GM12872 (cell line): ENCODE data around the gene TRIOBP.
A peak's percentile ranks its signal among the peaks of the same experiment; 100 is the strongest.

ENCODE experiments used
- TF ChIP-seq, protein P1 (sequence below): IDR thresholded peaks from 3 replicates; pipeline ENCODE4 v1.5.1; 2011; ENCODE audit warnings: low read depth, mild to moderate bottlenecking, low read length, moderate library complexity; ENCODE audit not compliant: insufficient read depth

TRIOBP gene, protein sequence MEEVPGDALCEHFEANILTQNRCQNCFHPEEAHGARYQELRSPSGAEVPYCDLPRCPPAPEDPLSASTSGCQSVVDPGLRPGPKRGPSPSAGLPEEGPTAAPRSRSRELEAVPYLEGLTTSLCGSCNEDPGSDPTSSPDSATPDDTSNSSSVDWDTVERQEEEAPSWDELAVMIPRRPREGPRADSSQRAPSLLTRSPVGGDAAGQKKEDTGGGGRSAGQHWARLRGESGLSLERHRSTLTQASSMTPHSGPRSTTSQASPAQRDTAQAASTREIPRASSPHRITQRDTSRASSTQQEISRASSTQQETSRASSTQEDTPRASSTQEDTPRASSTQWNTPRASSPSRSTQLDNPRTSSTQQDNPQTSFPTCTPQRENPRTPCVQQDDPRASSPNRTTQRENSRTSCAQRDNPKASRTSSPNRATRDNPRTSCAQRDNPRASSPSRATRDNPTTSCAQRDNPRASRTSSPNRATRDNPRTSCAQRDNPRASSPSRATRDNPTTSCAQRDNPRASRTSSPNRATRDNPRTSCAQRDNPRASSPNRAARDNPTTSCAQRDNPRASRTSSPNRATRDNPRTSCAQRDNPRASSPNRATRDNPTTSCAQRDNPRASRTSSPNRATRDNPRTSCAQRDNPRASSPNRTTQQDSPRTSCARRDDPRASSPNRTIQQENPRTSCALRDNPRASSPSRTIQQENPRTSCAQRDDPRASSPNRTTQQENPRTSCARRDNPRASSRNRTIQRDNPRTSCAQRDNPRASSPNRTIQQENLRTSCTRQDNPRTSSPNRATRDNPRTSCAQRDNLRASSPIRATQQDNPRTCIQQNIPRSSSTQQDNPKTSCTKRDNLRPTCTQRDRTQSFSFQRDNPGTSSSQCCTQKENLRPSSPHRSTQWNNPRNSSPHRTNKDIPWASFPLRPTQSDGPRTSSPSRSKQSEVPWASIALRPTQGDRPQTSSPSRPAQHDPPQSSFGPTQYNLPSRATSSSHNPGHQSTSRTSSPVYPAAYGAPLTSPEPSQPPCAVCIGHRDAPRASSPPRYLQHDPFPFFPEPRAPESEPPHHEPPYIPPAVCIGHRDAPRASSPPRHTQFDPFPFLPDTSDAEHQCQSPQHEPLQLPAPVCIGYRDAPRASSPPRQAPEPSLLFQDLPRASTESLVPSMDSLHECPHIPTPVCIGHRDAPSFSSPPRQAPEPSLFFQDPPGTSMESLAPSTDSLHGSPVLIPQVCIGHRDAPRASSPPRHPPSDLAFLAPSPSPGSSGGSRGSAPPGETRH (N-terminal part only)

DNA sequence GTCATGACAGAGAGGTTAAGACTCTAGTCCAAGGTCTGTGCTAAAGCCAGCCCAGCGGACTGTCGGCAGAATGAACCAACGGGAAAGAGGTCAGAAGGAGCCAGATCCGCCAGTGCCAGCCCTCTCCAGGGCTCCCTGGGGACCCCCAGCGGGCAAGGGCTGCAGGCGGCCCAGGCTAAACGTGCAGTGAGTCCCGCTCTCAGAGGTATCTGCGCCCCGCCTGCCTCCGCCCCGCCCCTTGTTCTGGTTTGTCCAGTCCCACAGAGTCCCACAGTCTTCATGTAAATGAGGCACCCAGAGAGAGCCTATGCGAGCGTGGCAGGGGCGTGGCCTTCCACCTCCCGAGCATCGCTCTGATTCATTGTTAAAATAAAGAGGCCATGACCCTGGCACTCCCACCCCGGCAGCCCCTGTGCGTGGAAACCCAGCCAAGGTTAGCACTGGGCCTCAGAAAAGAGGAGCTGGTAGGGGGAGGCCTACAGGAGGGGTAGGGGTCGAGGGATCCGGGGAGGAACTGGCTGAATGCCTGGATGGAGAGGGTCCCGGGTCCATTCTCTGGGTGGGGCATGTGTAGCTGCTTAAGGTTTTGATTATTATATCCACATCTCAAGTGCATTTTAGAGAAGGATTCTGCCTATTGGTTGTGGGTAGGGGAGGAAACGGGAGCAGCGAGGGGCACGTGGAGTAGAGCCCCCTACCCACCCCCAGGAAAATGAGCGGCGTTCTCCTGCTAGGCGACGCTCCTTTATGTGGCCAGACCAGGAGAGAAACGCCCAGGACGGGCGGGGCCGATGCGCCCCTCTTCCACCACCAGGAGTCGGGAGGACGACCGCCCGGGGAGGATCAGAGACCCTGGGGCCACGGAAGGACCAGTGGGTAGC lies at the start of gene TRIOBP:
Gene TRIOBP (plus strand): TSS at position 392 of the 881 bp plus-strand sequence. CDS start 4,318 bp downstream, outside the sequence.
- TF ChIP-seq, protein P1, sequence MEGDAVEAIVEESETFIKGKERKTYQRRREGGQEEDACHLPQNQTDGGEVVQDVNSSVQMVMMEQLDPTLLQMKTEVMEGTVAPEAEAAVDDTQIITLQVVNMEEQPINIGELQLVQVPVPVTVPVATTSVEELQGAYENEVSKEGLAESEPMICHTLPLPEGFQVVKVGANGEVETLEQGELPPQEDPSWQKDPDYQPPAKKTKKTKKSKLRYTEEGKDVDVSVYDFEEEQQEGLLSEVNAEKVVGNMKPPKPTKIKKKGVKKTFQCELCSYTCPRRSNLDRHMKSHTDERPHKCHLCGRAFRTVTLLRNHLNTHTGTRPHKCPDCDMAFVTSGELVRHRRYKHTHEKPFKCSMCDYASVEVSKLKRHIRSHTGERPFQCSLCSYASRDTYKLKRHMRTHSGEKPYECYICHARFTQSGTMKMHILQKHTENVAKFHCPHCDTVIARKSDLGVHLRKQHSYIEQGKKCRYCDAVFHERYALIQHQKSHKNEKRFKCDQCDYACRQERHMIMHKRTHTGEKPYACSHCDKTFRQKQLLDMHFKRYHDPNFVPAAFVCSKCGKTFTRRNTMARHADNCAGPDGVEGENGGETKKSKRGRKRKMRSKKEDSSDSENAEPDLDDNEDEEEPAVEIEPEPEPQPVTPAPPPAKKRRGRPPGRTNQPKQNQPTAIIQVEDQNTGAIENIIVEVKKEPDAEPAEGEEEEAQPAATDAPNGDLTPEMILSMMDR: peak; percentile 27; the same call in 2 of the 3 replicates

DNA sequence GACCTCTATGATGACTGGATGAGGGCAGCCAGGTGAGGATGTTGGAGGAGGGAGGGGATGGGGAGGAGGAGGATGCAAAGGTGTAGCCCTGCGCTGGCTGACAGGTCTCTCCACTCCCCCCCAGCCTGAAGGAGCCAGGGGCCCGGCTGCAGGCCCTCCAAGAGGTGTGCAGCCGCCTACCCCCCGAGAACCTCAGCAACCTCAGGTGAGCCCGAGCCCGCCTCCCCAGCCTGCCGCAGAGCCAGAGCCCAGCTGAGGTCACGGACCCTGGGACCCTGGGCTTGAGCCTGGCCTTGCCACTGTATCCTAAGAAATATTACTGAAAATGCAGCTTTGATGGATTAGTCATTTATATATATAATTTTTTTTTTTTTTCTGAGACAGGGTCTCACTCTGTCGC lies 49.5 kb upstream of the TRIOBP start:
- TF ChIP-seq, protein P1: no peak

DNA sequence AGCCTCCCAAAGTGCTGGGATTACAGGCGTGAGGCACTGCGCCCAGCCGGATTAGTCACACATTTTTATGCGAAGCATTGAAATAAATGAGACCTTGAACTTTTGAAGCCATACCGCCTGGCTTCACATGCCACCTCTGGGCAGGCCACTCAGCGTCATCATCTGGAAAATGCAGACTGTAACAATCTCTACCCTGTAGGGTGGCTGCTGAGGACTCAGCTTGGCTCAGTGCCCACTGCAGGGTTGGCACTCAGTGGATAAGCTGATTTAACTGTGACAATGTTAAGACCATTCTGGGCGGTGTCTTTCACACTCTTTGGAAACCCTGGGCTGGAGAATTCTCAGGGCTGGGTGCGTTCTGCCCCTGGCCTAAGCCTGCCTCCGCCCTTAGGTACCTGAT lies 48.9 kb upstream of the TRIOBP start:
- TF ChIP-seq, protein P1: no peak

DNA sequence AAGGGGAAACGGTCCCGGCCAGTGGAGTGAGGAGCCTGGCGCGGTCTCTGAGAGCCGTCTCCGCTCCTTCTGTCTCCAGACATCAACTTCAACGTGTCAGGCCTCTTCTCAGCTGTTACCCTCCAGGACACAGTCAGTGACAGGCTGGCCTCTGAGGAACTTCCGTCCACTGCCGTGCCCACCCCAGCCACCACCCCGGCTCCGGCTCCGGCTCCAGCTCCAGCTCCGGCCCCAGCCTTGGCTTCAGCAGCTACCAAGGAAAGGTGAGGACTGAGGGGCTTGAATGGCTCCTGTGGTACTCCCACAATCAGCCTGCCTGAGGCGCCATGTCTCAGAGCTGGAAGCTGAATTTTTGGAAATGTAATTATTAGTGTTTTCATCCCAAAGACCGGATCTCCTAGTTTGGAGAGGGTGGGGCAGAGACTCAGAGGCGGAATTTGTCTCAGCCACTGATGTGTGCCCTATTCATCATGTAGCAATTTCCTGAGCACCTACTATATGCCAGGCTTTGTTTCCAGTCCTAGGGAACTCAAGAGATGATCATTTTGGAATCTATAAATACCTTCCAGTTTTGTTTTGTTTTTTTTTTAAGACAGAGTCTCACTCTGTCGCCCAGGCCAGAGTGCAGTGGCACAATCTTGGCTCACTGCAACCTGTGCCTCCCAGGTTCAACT lies 46.2 kb upstream of the TRIOBP start:
- TF ChIP-seq, protein P1: no peak

DNA sequence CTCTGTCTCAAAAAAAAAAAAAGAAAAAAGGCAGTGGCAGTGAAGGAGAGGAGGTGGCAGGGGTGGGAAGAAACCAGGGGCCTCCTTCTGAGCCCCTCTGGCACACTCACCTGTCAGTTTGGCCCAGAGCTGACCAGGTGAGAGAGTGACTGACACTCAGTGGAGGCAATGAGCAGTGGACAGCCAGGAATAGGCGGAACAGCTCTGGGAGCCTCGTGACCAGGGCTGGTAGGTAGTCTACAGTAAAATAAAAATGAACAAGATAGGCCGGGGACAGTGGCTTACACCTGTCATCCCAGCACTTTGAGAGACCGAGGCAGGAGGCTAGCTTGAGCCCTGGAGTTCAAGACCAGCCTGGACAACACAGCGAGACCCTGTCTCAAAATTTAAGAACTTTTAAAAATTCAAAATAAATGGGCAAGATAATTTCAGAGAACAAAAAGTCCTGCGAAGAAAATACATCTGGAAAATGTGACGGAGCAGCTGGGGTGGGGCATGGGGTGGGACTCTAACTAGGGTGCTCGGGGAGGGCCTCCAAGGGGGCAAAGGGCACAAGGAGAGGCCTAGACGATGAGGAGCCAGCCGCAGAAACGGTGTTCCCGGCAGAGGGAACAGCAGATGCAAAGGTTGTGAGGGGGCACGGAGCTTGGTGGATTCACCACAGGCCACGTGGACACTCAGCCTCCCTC lies 42.1 kb upstream of the TRIOBP start:
- TF ChIP-seq, protein P1: no peak

DNA sequence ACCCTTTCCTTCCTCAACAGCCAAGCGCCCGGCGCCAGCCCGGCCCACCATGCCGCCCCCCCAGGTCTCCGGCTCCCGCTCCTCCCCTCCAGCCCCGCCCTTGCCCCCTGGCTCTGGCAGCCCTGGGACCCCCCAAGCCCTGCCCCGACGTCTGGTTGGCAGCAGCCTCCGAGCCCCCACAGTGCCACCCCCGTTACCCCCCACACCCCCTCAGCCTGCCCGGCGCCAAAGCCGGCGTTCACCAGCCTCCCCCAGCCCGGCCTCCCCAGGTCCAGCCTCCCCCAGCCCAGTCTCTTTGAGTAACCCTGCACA lies 41.6 kb upstream of the TRIOBP start:
- TF ChIP-seq, protein P1: no peak
